Fibroblast of pulmonary artery (primary cell): ENCODE data around the gene LIX1.
A peak's percentile ranks its signal among the peaks of the same experiment; 100 is the strongest.
"Not testable (repeated sequence)": the region's sequence is repeated elsewhere in the genome, so short reads cannot be mapped to it uniquely, and the experiment has no call there.

Experiments
- DNase-seq: peaks from one replicate; pipeline ENCODE4 v3.0.0-alpha.2; 2010; ENCODE audit warnings: low read depth
- H3K4me3 ChIP-seq: replicated peaks from 2 replicates; pipeline ENCODE4 v1.5.1; 2011; ENCODE audit warnings: low read depth, mild to moderate bottlenecking, control low read depth, low read length, moderate library complexity
- CTCF ChIP-seq: IDR thresholded peaks from 2 replicates; pipeline ENCODE4 v1.5.1; 2011; ENCODE audit warnings: mild to moderate bottlenecking, control low read depth, low read length, inconsistent platforms; ENCODE audit errors: missing control alignments

LIX1 gene

DNA sequence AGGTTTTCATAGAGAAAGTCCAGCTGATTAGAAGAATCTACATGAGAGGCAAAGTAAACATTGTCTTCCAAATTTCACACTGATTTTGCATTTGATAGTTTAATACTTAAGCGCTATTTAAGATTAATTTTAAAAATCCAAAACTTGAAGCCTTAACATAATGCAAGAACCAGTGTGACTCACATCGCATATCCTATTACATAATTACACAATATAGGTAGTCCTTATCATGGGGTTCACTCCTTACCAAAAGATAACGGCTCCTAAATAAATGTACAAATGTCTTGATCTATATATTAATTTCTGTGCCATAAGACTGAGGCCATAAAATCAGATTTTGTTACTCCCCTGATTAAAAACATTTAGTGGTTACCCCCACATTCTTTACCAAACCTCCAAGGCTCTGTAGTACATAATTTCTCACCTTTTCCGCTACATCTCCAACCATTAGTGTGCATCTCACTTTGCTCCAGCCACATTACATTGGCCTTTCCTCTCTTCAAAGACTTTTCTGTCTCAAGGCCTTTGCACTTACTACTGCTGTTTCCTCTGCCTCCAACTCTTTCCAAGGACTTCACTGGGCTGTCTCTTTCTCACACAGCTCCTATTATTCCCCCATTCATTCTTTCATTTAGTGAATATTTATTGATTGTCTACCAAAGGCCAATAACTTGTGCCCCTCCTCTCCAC lies 39.6 kb upstream of the LIX1 start:
- TF ChIP-seq CTCF: no peak
- H3K4me3 ChIP-seq: peak overlapping the region; percentile 87
- DNase-seq: peak; percentile 27

- DNase-seq, H3K4me3 ChIP-seq: not testable (repeated sequence)
Measured at GRCh38 chr5:97179457-97179856, 37.0 kb upstream of the LIX1 start.

DNA sequence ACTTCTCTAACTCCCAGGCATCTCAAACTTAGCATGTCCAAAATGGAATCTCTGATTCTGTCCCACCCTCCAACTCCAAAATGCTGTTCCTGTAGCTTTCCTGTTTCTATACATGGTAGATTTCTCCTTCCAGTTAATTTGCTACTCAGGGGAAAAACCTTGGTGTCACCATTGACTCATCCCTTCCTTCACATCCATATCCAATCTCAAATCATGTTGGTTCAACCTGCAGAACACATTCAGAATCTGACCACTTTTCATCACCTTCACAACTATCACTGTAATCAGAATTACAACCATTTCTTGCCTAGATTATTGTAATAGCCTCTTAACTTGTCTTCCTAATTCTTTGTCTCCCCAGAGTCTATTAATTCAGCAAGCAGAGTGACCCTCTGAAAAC lies 29.8 kb upstream of the LIX1 start:
- no peak overlapping the region for H3K4me3 ChIP-seq
- no peak for TF ChIP-seq CTCF
- DNase-seq: no peak

DNA sequence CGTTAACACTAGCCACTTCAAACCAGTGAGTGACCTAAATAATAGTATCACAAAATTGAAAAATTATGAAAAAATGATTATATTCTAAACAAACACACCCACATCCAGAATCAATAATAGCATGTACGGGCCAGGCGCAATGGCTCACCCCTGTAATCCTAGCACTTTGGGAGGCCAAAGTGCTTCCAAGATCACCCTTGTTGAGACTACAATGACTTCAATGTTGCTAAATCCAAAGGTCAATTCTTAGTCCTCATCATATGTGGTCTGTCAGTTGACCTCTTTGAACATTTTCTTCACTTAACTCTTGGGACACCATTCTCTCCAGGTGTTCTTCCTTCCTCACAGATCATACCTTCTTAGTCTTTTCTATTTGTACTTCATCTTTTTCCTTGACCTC lies 29.3 kb upstream of the LIX1 start:
- H3K4me3 ChIP-seq: no peak overlapping the region
- DNase-seq: no peak
- no peak for TF ChIP-seq CTCF

GRCh38 chr5:97167435-97167834 lies 25.0 kb upstream of the LIX1 start:
- no peak for TF ChIP-seq CTCF

GRCh38 chr5:97165726-97166125 lies 23.3 kb upstream of the LIX1 start:
- DNase-seq: no peak
- H3K4me3 ChIP-seq: no peak overlapping the region
- no peak for TF ChIP-seq CTCF

More at GRCh38 chr5:97167435-97167834, 25.0 kb upstream of the LIX1 start:
- H3K4me3 ChIP-seq: no peak overlapping the region
- DNase-seq: no peak

DNA sequence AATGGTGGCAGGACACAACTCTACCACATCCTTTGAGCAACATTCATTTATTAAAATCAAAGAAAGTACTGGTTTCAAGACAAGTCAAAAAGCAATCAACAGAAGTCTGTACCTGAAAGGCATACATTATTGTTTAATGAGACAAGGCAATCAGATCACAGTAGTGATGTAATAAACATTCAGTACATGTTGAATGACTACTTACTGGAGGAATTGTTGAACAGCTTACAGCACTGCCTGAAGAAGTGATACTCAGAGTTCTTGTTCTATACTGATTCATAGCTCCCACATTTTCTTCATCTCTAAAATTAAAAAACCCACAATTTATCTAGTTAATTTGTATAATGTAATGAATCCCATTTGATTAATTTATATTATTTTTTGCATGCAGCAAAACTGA lies 22.4 kb upstream of the LIX1 start:
- DNase-seq: peak; percentile 11
- no peak overlapping the region for H3K4me3 ChIP-seq
- TF ChIP-seq CTCF: no peak
